WTC11 (cell line): ENCODE measurements around the gene RPA3. TPM values are rescaled to one million over a fixed set of nuclear protein-coding genes. Genes with fewer than 3 reads are reported as not detected.

ENCODE experiments used
- ATAC-seq: fragments of 200-7000 bp; cut with Tn5 transposase; 2 replicates; pipeline ENCODE4 v1.10.0; 2021; ENCODE audit warnings: mild to moderate bottlenecking, moderate library complexity
- CTCF ChIA-PET: fragments of 300-600 bp; sonication (Branson Sonifier 250); formaldehyde crosslinking; loops from one replicate; lab custom pipeline; 2021; ENCODE audit warnings: antibody characterized with exemption; lab: Charles Lee
- POLR2A ChIA-PET: fragments of 350-600 bp; sonication (Branson Sonifier 250); formaldehyde crosslinking; loops from one replicate; lab custom pipeline; 2021; ENCODE audit warnings: antibody characterized with exemption; lab: Charles Lee
- DNase-seq: peaks from one replicate; pipeline ENCODE4 v3.0.0; 2021; ENCODE audit warnings: low spot score
- H3K27ac Mint-ChIP-seq: 2 replicates; pipeline ENCODE4 v1.8.0; 2021; ENCODE audit warnings: mixed read lengths
- H3K27me3 Mint-ChIP-seq: 2 replicates; pipeline ENCODE4 v1.8.0; 2021; ENCODE audit warnings: low read depth, mild to moderate bottlenecking, moderate library complexity, mixed read lengths
- H3K36me3 Mint-ChIP-seq: 2 replicates; pipeline ENCODE4 v1.8.0; 2021; ENCODE audit warnings: mixed read lengths
- H3K4me1 Mint-ChIP-seq: 2 replicates; pipeline ENCODE4 v1.8.0; 2022; ENCODE audit warnings: mixed read lengths
- H3K4me3 Mint-ChIP-seq: 2 replicates; pipeline ENCODE4 v1.8.0; 2021; ENCODE audit warnings: mild to moderate bottlenecking, moderate library complexity, mixed read lengths
- H3K9me3 Mint-ChIP-seq: 2 replicates; pipeline ENCODE4 v1.8.0; 2021; ENCODE audit warnings: mixed read lengths
- AR ChIP-seq: fragments of 250-450 bp; sonication (Bioruptor Pico); IDR thresholded peaks from 2 replicates; pipeline ENCODE4 v1.9.0; 2021; ENCODE audit warnings: mild to moderate bottlenecking
- ATF2 ChIP-seq: sonication (generic); formaldehyde crosslinking; IDR thresholded peaks from 2 replicates; pipeline ENCODE4 v1.8.1; 2022; ENCODE audit warnings: low read depth, missing genetic modification reagents, borderline replicate concordance
- CREB1 ChIP-seq: sonication (generic); formaldehyde crosslinking; IDR thresholded peaks from 2 replicates; pipeline ENCODE4 v1.8.0; 2023; ENCODE audit warnings: mild to moderate bottlenecking, missing genetic modification reagents
- E2F4 ChIP-seq: sonication (generic); formaldehyde crosslinking; IDR thresholded peaks from 2 replicates; pipeline ENCODE4 v1.8.1; 2022; ENCODE audit warnings: low read depth, mild to moderate bottlenecking, moderate library complexity, missing genetic modification reagents, borderline replicate concordance
- EMX1 ChIP-seq: fragments of 250-450 bp; sonication (Bioruptor Pico); IDR thresholded peaks from 2 replicates; pipeline ENCODE4 v1.8.0; 2021; ENCODE audit warnings: mild to moderate bottlenecking
- ERG ChIP-seq: fragments of 250-450 bp; sonication (Bioruptor Pico); IDR thresholded peaks from 2 replicates; pipeline ENCODE4 v1.8.0; 2021; ENCODE audit warnings: mild to moderate bottlenecking
- HMGA2 ChIP-seq: fragments of 250-450 bp; sonication (Bioruptor Pico); IDR thresholded peaks from 2 replicates; pipeline ENCODE4 v1.4.0; 2021; ENCODE audit warnings: mild to moderate bottlenecking, moderate library complexity
- IRF2 ChIP-seq: sonication (generic); formaldehyde crosslinking; IDR thresholded peaks from 2 replicates; pipeline ENCODE4 v1.8.0; 2022; ENCODE audit warnings: low read depth, missing genetic modification reagents, borderline replicate concordance
- MAX ChIP-seq: sonication (generic); formaldehyde crosslinking; IDR thresholded peaks from 2 replicates; pipeline ENCODE4 v1.8.0; 2022; ENCODE audit warnings: mild to moderate bottlenecking, missing genetic modification reagents
- MXD4 ChIP-seq: fragments of 250-450 bp; sonication (Bioruptor Pico); IDR thresholded peaks from 2 replicates; pipeline ENCODE4 v1.8.0; 2021; ENCODE audit warnings: mild to moderate bottlenecking, moderate library complexity, borderline replicate concordance
- NR1H2 ChIP-seq: sonication (generic); formaldehyde crosslinking; IDR thresholded peaks from 2 replicates; pipeline ENCODE4 v1.9.0; 2021; ENCODE audit warnings: mild to moderate bottlenecking, moderate library complexity, missing genetic modification reagents
- NR2C2 ChIP-seq: sonication (generic); formaldehyde crosslinking; IDR thresholded peaks from 2 replicates; pipeline ENCODE4 v1.8.0; 2022; ENCODE audit warnings: mild to moderate bottlenecking, missing genetic modification reagents
- NR3C1 ChIP-seq: sonication (generic); formaldehyde crosslinking; conservative IDR thresholded peaks from 2 replicates; pipeline ENCODE4 v1.8.1; 2023; ENCODE audit warnings: low read depth, mild to moderate bottlenecking, missing genetic modification reagents
- OVOL2 ChIP-seq: fragments of 250-450 bp; sonication (Bioruptor Pico); IDR thresholded peaks from 2 replicates; pipeline ENCODE4 v1.9.0; 2021; ENCODE audit warnings: mild to moderate bottlenecking, borderline replicate concordance
- SOX15 ChIP-seq: fragments of 250-450 bp; sonication (Bioruptor Pico); IDR thresholded peaks from 2 replicates; pipeline ENCODE4 v1.9.0; 2021; ENCODE audit warnings: mild to moderate bottlenecking
- STAT6 ChIP-seq: sonication (generic); formaldehyde crosslinking; conservative IDR thresholded peaks from 2 replicates; pipeline ENCODE4 v1.8.1; 2023; ENCODE audit warnings: mild to moderate bottlenecking, low read depth, missing genetic modification reagents, moderate library complexity
- USF1 ChIP-seq: sonication (generic); formaldehyde crosslinking; IDR thresholded peaks from 2 replicates; pipeline ENCODE4 v1.8.0; 2022; ENCODE audit warnings: mild to moderate bottlenecking, missing genetic modification reagents
- ZBTB43 ChIP-seq: sonication (generic); formaldehyde crosslinking; IDR thresholded peaks from 2 replicates; pipeline ENCODE4 v1.8.1; 2023; ENCODE audit warnings: mild to moderate bottlenecking, missing genetic modification reagents
- ZNF121 ChIP-seq: sonication (generic); formaldehyde crosslinking; IDR thresholded peaks from 2 replicates; pipeline ENCODE4 v1.8.0; 2023; ENCODE audit warnings: missing genetic modification reagents
- ZNF317 ChIP-seq: sonication (generic); formaldehyde crosslinking; IDR thresholded peaks from 2 replicates; pipeline ENCODE4 v1.8.1; 2023; ENCODE audit warnings: low read depth, mild to moderate bottlenecking, moderate library complexity, missing genetic modification reagents, borderline replicate concordance
- ZNF396 ChIP-seq: fragments of 250-450 bp; sonication (Bioruptor Pico); IDR thresholded peaks from 2 replicates; pipeline ENCODE4 v1.8.0; 2021; ENCODE audit warnings: mild to moderate bottlenecking, moderate library complexity, borderline replicate concordance
- ZNF416 ChIP-seq: fragments of 250-450 bp; sonication (Bioruptor Pico); IDR thresholded peaks from 2 replicates; pipeline ENCODE4 v1.9.0; 2021; ENCODE audit warnings: mild to moderate bottlenecking, inconsistent platforms
- ZNF423 ChIP-seq: fragments of 250-450 bp; sonication (Bioruptor Pico); IDR thresholded peaks from 2 replicates; pipeline ENCODE4 v2.1.2; 2022; ENCODE audit warnings: mild to moderate bottlenecking, moderate library complexity
- total RNA-seq: library from RNA; stranded (reverse); gene quantifications from 3 replicates; pipeline ENCODE4 v1.2.3, GENCODE V29; 2021

RPA3 gene
- total RNA-seq, 1 experiment from 2014 or later = 97.8 TPM

GRCh38 chr7:7705318-7705717 lies 13.1 kb downstream of the RPA3 start:
- Mint-ChIP-seq H3K27me3 (no peaks in the 10 kb centered on the region), H3K4me3 (no peak overlapping the region), H3K9me3 (no peaks in the 10 kb centered on the region), H3K4me1 (peaks cover 46% of the 10 kb centered on the region), H3K36me3 (no peaks in the 10 kb centered on the region), H3K27ac (no peak overlapping the region)
- DNase-seq (no peak), ATAC-seq (no peak)
- POLR2A ChIA-PET = no interaction called here
- CTCF ChIA-PET = no interaction called here
- TF ChIP-seq NR1H2 (CRISPR knock-in tag) = no peak
- TF ChIP-seq NR3C1 (CRISPR knock-in tag) = no peak
- TF ChIP-seq USF1 (CRISPR knock-in tag) = no peak
- TF ChIP-seq MAX = no peak
- TF ChIP-seq MXD4 (CRISPR knock-in tag) = no peak
- TF ChIP-seq EMX1 (CRISPR knock-in tag) = no peak
- TF ChIP-seq ZNF121 = no peak
- TF ChIP-seq ERG (CRISPR knock-in tag) = no peak
- no peak for TF ChIP-seq ZNF396 (CRISPR knock-in tag)
- no peak for TF ChIP-seq NR2C2 (CRISPR knock-in tag)
- TF ChIP-seq ATF2 (CRISPR knock-in tag) = no peak
- no peak for TF ChIP-seq HMGA2
- no peak for TF ChIP-seq AR (CRISPR knock-in tag)
- no peak for TF ChIP-seq ZBTB43 (CRISPR knock-in tag)
- TF ChIP-seq ZNF317 (CRISPR knock-in tag) = no peak
- no peak for TF ChIP-seq ZNF416 (CRISPR knock-in tag)
- no peak for TF ChIP-seq OVOL2 (CRISPR knock-in tag)

GRCh38 chr7:7704867-7705266 lies 13.5 kb downstream of the RPA3 start:
- Mint-ChIP-seq H3K9me3 (peaks cover 3% of the 10 kb centered on the region; the same call in 1 of the 2 replicates), H3K27ac (no peak overlapping the region), H3K4me3 (no peak overlapping the region), H3K4me1 (peaks cover 42% of the 10 kb centered on the region), H3K27me3 (no peaks in the 10 kb centered on the region), H3K36me3 (no peaks in the 10 kb centered on the region)
- CTCF ChIA-PET = interaction anchor here (1.0 kb wide), 1 partner anchor 60 kb away, joined by 3 read pairs; no protein-coding TSS in a partner anchor
- POLR2A ChIA-PET = no interaction called here
- ATAC-seq (no peak), DNase-seq (no peak)
- TF ChIP-seq SOX15 (CRISPR knock-in tag) (no peak), ERG (CRISPR knock-in tag) (no peak), E2F4 (CRISPR knock-in tag) (no peak), ZNF423 (no peak), STAT6 (no peak), ZNF416 (CRISPR knock-in tag) (no peak), CREB1 (CRISPR knock-in tag) (no peak), IRF2 (CRISPR knock-in tag) (no peak), EMX1 (CRISPR knock-in tag) (no peak)
